ENCODE measurements around the gene TSNAXIP1. TPM values are rescaled to one million over a fixed set of nuclear protein-coding genes. Genes with fewer than 3 reads are reported as not detected.

Gene TSNAXIP1
- total and polyA plus RNA-seq, 9 of the 15 experiments (the other 6 are each of a cell fraction or from before 2014, with no cell fraction given): 0.03 to 0.24 (median 0.11) TPM; not detected in 4

- TF ChIP-seq CEBPG (CRISPR knock-in tag; IDR thresholded peaks at IDR 0.05) (peak; percentile 41; the same call in 1 of the 2 replicates), CEBPG (tag; conservative IDR thresholded peaks at IDR 0.05 in 1 of 2, IDR thresholded peaks at IDR 0.05 in 1 of 2) (no peak), CBX8 (IDR thresholded peaks at IDR 0.05; ENCODE audit: borderline replicate concordance, extremely low read depth, low read depth, low read length, poor library complexity, severe bottlenecking) (no peak), PRPF4 (IDR thresholded peaks at IDR 0.05; ENCODE audit: insufficient read depth, low read depth, low read length, poor library complexity, severe bottlenecking) (peak; percentile 50), ZNF395 (CRISPR knock-in tag; IDR thresholded peaks at IDR 0.05) (peak; percentile 64; the same call in 1 of the 2 replicates), E2F8 (IDR thresholded peaks at IDR 0.05; ENCODE audit: low read depth, partially characterized antibody) (peak; percentile 90), DIDO1 (tag; IDR thresholded peaks at IDR 0.05; ENCODE audit: low read depth) (peak; percentile 75), ARHGAP35 (IDR thresholded peaks at IDR 0.05; ENCODE audit: partially characterized antibody) (no peak), SOX6 (IDR thresholded peaks at IDR 0.05) (peak; percentile 64), CCAR2 (IDR thresholded peaks at IDR 0.05; ENCODE audit: low read depth, low read length) (no peak), NCOA1 (IDR thresholded peaks at IDR 0.05; ENCODE audit: low read depth) (peak; percentile 98), CHD1 (IDR thresholded peaks at IDR 0.05; ENCODE audit: low read length) (no peak), NR2C1 (IDR thresholded peaks at IDR 0.05) (peak; percentile 69), NR2C1 (tag; IDR thresholded peaks at IDR 0.05) (peak; percentile 72), NR2F6 (CRISPR knock-in tag; IDR thresholded peaks at IDR 0.05) (0 out of 2 replicates have a peak, but pooled peaks have one; percentile 40), MEF2D (tag; conservative IDR thresholded peaks at IDR 0.05; ENCODE audit: low read depth) (no peak), ZNF707 (CRISPR knock-in tag; conservative IDR thresholded peaks at IDR 0.05) (0 out of 2 replicates have a peak, but pooled peaks have one; percentile 16), MYNN (IDR thresholded peaks at IDR 0.05) (peak; percentile 65; the same call in 1 of the 2 replicates), MYNN (CRISPR knock-in tag; IDR thresholded peaks at IDR 0.05) (no peak), DACH1 (IDR thresholded peaks at IDR 0.05; ENCODE audit: partially characterized antibody) (no peak), MAFF (IDR thresholded peaks at IDR 0.05; ENCODE audit: low read length) (no peak), ZNF561 (CRISPR knock-in tag; conservative IDR thresholded peaks at IDR 0.05) (no peak)
Measured at GRCh38 chr16:67872631-67873434, 66.1 kb downstream of the TSNAXIP1 start, which contains the start of gene EDC4 (continued).

Data from K562 (cell line).